OCI-LY7 (cell line): Measurements from ENCODE around the gene ZMIZ2. TPM values are rescaled to one million over a fixed set of nuclear protein-coding genes. Genes with fewer than 3 reads are reported as not detected.

Experiments used
- BruUV-seq: library from RNA; stranded (reverse); fragments of 400-500 nt; replicated peaks from 2 replicates; lab custom pipeline; 2021; lab: Mats Ljungman, UMichigan
- CTCF ChIA-PET: fragments of 300-600 bp; sonication (Branson Sonifier 250); formaldehyde crosslinking; loops from one replicate; lab custom pipeline; 2022; ENCODE audit warnings: antibody characterized with exemption; ENCODE audit not compliant: unreplicated experiment; lab: Charles Lee
- POLR2A ChIA-PET: fragments of 300-600 bp; sonication (Branson Sonifier 250); formaldehyde crosslinking; loops from one replicate; lab custom pipeline; 2022; ENCODE audit warnings: antibody characterized with exemption; lab: Charles Lee
- DNase-seq: peaks from one replicate; pipeline ENCODE4 v3.0.0-alpha.2; 2015; ENCODE audit warnings: low spot score
- H2AFZ ChIP-seq: fragments of 200-600 bp; sonication (generic), shearing (Covaris generic); 2 replicates; pipeline ENCODE4 v1.6.1; 2014; ENCODE audit warnings: mild to moderate bottlenecking, antibody characterized with exemption, low read length, moderate library complexity
- H3K27ac ChIP-seq: fragments of 200-600 bp; sonication (generic); 2 replicates; pipeline ENCODE4 v1.5.1; 2014; ENCODE audit warnings: mixed run types, low read depth, mild to moderate bottlenecking, moderate library complexity, low read length, inconsistent platforms; ENCODE audit not compliant: poor library complexity, severe bottlenecking
- H3K36me3 ChIP-seq: fragments of 200-600 bp; sonication (generic); 2 replicates; pipeline ENCODE4 v1.6.1; 2014; ENCODE audit warnings: mild to moderate bottlenecking, antibody characterized with exemption, low read length, moderate library complexity, mixed read lengths; ENCODE audit not compliant: insufficient read depth
- H3K4me1 ChIP-seq: fragments of 200-600 bp; sonication (generic); 2 replicates; pipeline ENCODE4 v1.5.1; 2014; ENCODE audit warnings: mild to moderate bottlenecking, low read length; ENCODE audit not compliant: insufficient read depth, poor library complexity, severe bottlenecking
- H3K4me2 ChIP-seq: fragments of 200-600 bp; sonication (generic); 2 replicates; pipeline ENCODE4 v1.6.1; 2014; ENCODE audit warnings: mild to moderate bottlenecking, low read length
- H3K4me3 ChIP-seq: fragments of 200-600 bp; sonication (generic); 2 replicates; pipeline ENCODE4 v1.5.1; 2014; ENCODE audit warnings: mild to moderate bottlenecking, low read depth, low read length; ENCODE audit not compliant: poor library complexity, severe bottlenecking
- H3K79me2 ChIP-seq: fragments of 200-600 bp; sonication (generic); 2 replicates; pipeline ENCODE4 v1.6.1; 2016; ENCODE audit warnings: low read depth, mild to moderate bottlenecking, low read length, moderate library complexity, mixed read lengths; ENCODE audit not compliant: insufficient read depth
- H3K9me2 ChIP-seq: fragments of 200-600 bp; sonication (generic); 2 replicates; pipeline ENCODE4 v1.6.1; 2016; ENCODE audit warnings: mild to moderate bottlenecking, low read length, mixed read lengths; ENCODE audit not compliant: insufficient read depth
- H3K9me3 ChIP-seq: fragments of 200-600 bp; sonication (generic); 2 replicates; pipeline ENCODE4 v1.6.1; 2014; ENCODE audit warnings: mild to moderate bottlenecking, mixed run types, low read length, mixed read lengths
- H4K20me1 ChIP-seq: fragments of 200-600 bp; sonication (generic); 2 replicates; pipeline ENCODE4 v1.6.1; 2014; ENCODE audit warnings: mild to moderate bottlenecking, antibody characterized with exemption, low read length, moderate library complexity, mixed read lengths; ENCODE audit not compliant: insufficient read depth
- CTCF ChIP-seq: fragments of 200-600 bp; sonication (generic); conservative IDR thresholded peaks from 2 replicates; pipeline ENCODE4 v1.5.1; 2014; ENCODE audit warnings: mild to moderate bottlenecking, antibody characterized with exemption, low read length, moderate library complexity, mixed read lengths
- EZH2phosphoT487 ChIP-seq: fragments of 200-600 bp; sonication (generic); IDR thresholded peaks from 2 replicates; pipeline ENCODE4 v1.6.1; 2018; ENCODE audit warnings: low read depth, borderline replicate concordance, mild to moderate bottlenecking, mixed run types, antibody characterized with exemption, low read length, moderate library complexity, mixed read lengths
- intact Hi-C: fragments of 100-400 bp; cut with micrococcal nuclease; formaldehyde crosslinking; loops from one replicate; pipeline ENCODE4 v1.10.0; 2022; ENCODE audit not compliant: unreplicated experiment
- total RNA-seq, 2 experiments: library from RNA; depleted of rRNA in 1 of 2; stranded (reverse); fragments of >200 nt in 1 of 2; shearing (Covaris generic) in 1 of 2; gene quantifications; 2 replicates each; pipeline ENCODE4 v1.2.3, GENCODE V29; 2014 to 2022

Gene ZMIZ2
- total RNA-seq, 2 experiments from 2014 or later: 17.2 to 79.7 TPM

- no peak for DNase-seq
- Histone ChIP-seq H3K4me3 (no peak overlapping the region), H3K27ac (no peak overlapping the region), H3K36me3 (peaks cover 25% of the 10 kb centered on the region), H3K79me2 (no peaks in the 10 kb centered on the region), H3K4me1 (no peaks in the 10 kb centered on the region), H3K9me3 (no peaks in the 10 kb centered on the region), H2AFZ (no peak overlapping the region), H3K9me2 (no peaks in the 10 kb centered on the region), H3K4me2 (no peak overlapping the region), H4K20me1 (no peaks in the 10 kb centered on the region)
- ChIA-PET CTCF (no interaction called here), POLR2A (interaction anchor here (1.4 kb wide), 1 partner anchor 71 kb away, joined by 3 read pairs; no protein-coding TSS in a partner anchor)
- no peak for TF ChIP-seq EZH2phosphoT487
- no peak for TF ChIP-seq CTCF
- BruUV-seq: no TSS peak
- intact Hi-C loops: no loop called here
Observed at GRCh38 chr7:44709945-44710596, 38.6 kb upstream of the ZMIZ2 start.

- POLR2A ChIA-PET: interaction anchor here (0.7 kb wide), 1 partner anchor 87 kb away, joined by 3 read pairs; no protein-coding TSS in a partner anchor
- BruUV-seq: no TSS peak
- Histone ChIP-seq H3K9me2 (no peaks in the 10 kb centered on the region), H2AFZ (no peak overlapping the region), H3K4me1 (no peaks in the 10 kb centered on the region), H3K27ac (no peak overlapping the region), H3K79me2 (no peaks in the 10 kb centered on the region), H3K36me3 (peaks cover 25% of the 10 kb centered on the region), H4K20me1 (no peaks in the 10 kb centered on the region), H3K9me3 (no peaks in the 10 kb centered on the region), H3K4me2 (no peak overlapping the region), H3K4me3 (no peak overlapping the region)
- CTCF ChIA-PET: no interaction called here
- no peak for DNase-seq
- intact Hi-C loops: no loop called here
- TF ChIP-seq CTCF (no peak), EZH2phosphoT487 (no peak)
Observed at GRCh38 chr7:44711528-44711927, 37.1 kb upstream of the ZMIZ2 start.

GRCh38 chr7:44712012-44712411, 36.6 kb upstream of the ZMIZ2 start:
- ChIA-PET CTCF (no interaction called here), POLR2A (interaction anchor here (0.7 kb wide), 1 partner anchor 86 kb away, joined by 3 read pairs; no protein-coding TSS in a partner anchor)
- H3K36me3 ChIP-seq: peaks cover 25% of the 10 kb centered on the region
- no peaks in the 10 kb centered on the region for H3K79me2 ChIP-seq
- H3K27ac ChIP-seq: no peak overlapping the region
- DNase-seq: no peak
- H4K20me1 ChIP-seq: no peaks in the 10 kb centered on the region
- H3K9me2 ChIP-seq: no peaks in the 10 kb centered on the region
- intact Hi-C loops: no loop called here
- H3K4me3 ChIP-seq: no peak overlapping the region
- no peaks in the 10 kb centered on the region for H3K9me3 ChIP-seq
- no peak overlapping the region for H3K4me2 ChIP-seq
- no peak for TF ChIP-seq EZH2phosphoT487
- no peak for TF ChIP-seq CTCF
- BruUV-seq: no TSS peak
- no peak overlapping the region for H2AFZ ChIP-seq
- no peaks in the 10 kb centered on the region for H3K4me1 ChIP-seq
